BLaER1 (cell line): Measurements from ENCODE around the gene MBNL2.

Source experiments
- H3K27ac ChIP-seq: shearing (Covaris generic); formaldehyde crosslinking; 2 replicates; pipeline ENCODE4 v1.8.1; 2022
- H3K27me3 ChIP-seq: shearing (Covaris generic); formaldehyde crosslinking; 2 replicates; pipeline ENCODE4 v1.8.1; 2022
- H3K36me3 ChIP-seq: shearing (Covaris generic); formaldehyde crosslinking; 2 replicates; pipeline ENCODE4 v1.8.1; 2022
- H3K4me1 ChIP-seq: shearing (Covaris generic); formaldehyde crosslinking; 2 replicates; pipeline ENCODE4 v1.8.1; 2022
- H3K4me2 ChIP-seq: shearing (Covaris generic); formaldehyde crosslinking; 2 replicates; pipeline ENCODE4 v1.8.1; 2022
- H3K4me3 ChIP-seq: shearing (Covaris generic); formaldehyde crosslinking; 2 replicates; pipeline ENCODE4 v1.8.1; 2022
- H3K9ac ChIP-seq: shearing (Covaris generic); formaldehyde crosslinking; 2 replicates; pipeline ENCODE4 v1.8.1; 2022
- H3K9me3 ChIP-seq: shearing (Covaris generic); formaldehyde crosslinking; 2 replicates; pipeline ENCODE4 v1.8.1; 2022
- H4K20me1 ChIP-seq: shearing (Covaris generic); formaldehyde crosslinking; 2 replicates; pipeline ENCODE4 v1.8.1; 2022
- Cebpa-rat ChIP-seq: shearing (Covaris generic); IDR thresholded peaks from 2 replicates; pipeline ENCODE4 v1.8.1; 2022

The MBNL2 gene

DNA sequence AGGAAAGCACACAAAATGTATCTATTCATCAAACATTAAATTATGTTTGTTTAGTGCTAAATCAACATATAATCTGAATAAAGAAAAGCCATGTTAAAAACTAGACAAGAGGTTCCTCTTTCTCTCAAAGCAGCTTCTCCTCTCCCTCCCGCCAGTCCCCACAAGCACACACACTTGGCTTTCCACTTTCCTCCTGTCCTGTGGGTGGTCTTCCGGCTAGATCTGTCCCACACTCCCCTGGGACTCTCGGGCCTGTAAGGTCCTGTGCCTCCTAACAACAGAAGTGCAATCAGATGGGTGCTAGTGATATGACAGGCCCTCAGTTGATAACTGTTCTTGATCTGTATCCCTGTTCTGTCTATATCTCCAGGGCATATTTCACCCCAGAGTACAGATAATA is 166.2 kb downstream of the MBNL2 start:
- peak overlapping the region; percentile 69 for H3K4me2 ChIP-seq
- no peaks in the 10 kb centered on the region for H3K27me3 ChIP-seq
- H3K4me1 ChIP-seq = peaks cover 32% of the 10 kb centered on the region
- H3K36me3 ChIP-seq = peaks cover 14% of the 10 kb centered on the region
- no peak for TF ChIP-seq Cebpa-rat
- H3K4me3 ChIP-seq = no peak overlapping the region
- H4K20me1 ChIP-seq = peaks cover 7% of the 10 kb centered on the region; the same call in 1 of the 2 replicates
- H3K9me3 ChIP-seq = no peaks in the 10 kb centered on the region
- H3K9ac ChIP-seq = no peak overlapping the region
- H3K27ac ChIP-seq = no peak overlapping the region

DNA sequence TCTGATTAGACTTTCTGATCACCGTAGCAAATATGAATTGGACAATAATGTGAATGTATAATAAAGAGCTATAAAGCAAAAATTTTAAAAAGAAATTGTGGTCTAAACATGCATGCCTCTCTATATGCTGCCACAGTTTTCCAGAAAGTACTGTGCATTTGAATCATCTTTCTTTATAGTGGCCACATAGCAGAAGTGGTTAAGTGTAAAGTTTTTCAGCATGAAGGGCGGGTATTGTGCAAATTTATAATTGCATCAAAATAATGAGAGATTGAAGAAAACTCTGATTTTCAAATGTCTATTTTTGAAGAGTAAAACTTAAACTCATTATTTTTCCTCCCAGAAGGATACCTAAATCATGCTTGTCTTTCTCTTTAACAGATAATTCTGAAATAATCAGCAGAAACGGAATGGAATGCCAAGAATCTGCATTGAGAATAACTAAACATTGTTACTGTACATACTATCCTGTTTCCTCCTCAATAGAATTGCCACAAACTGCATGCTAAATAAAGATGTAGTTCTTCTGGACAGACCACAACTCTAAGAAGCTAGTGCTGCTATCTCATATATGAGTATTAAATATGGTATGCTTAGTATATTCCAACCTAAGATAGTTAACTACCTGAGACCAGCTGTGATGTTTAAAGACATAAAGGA is 168.9 kb downstream of the MBNL2 start:
- Histone ChIP-seq H3K36me3 (peaks cover 11% of the 10 kb centered on the region), H3K4me3 (no peak overlapping the region), H4K20me1 (peaks cover 7% of the 10 kb centered on the region; the same call in 1 of the 2 replicates), H3K9me3 (no peaks in the 10 kb centered on the region), H3K4me1 (peaks cover 30% of the 10 kb centered on the region), H3K4me2 (no peak overlapping the region), H3K9ac (no peak overlapping the region), H3K27me3 (no peaks in the 10 kb centered on the region), H3K27ac (no peak overlapping the region)
- no peak for TF ChIP-seq Cebpa-rat

DNA sequence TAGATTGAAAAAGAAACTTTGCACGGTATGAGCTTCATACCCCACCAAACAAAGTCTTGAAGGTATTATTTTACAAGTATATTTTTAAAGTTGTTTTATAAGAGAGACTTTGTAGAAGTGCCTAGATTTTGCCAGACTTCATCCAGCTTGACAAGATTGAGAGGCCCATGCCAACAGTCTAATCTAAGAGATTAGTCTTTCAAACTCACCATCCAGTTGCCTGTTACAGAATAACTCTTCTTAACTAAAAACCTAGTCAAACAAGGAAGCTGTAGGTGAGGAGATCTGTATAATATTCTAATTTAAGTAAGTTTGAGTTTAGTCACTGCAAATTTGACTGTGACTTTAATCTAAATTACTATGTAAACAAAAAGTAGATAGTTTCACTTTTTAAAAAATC is 169.9 kb downstream of the MBNL2 start:
- no peaks in the 10 kb centered on the region for H3K9me3 ChIP-seq
- H3K4me1 ChIP-seq = peaks cover 20% of the 10 kb centered on the region
- H3K27ac ChIP-seq = no peak overlapping the region
- H4K20me1 ChIP-seq = peaks cover 7% of the 10 kb centered on the region; the same call in 1 of the 2 replicates
- H3K4me3 ChIP-seq = no peak overlapping the region
- peaks cover 11% of the 10 kb centered on the region for H3K36me3 ChIP-seq
- H3K27me3 ChIP-seq = no peaks in the 10 kb centered on the region
- H3K9ac ChIP-seq = no peak overlapping the region
- TF ChIP-seq Cebpa-rat = no peak
- no peak overlapping the region for H3K4me2 ChIP-seq

DNA sequence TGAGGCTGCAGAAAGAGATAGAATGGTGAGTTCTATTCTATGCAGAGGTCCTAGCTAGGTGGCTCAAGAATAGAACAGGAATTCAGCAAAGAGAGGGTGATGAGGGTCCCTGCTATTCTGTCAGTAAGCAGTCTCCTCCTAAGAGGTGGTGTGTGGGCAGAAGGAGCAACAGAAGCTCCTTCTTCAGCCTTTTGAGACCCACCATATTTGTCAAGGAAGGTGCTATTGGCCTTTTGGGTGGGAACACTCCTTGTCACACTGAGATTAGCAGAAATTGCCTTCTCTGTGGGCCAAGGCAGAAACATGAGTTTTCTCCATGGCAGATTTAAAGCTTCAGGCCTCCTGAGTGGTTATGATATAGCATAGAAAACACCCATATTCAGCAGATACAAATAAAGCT is 172.4 kb downstream of the MBNL2 start:
- no peak overlapping the region for H3K9ac ChIP-seq
- no peaks in the 10 kb centered on the region for H3K27me3 ChIP-seq
- H4K20me1 ChIP-seq = no peaks in the 10 kb centered on the region
- no peak overlapping the region for H3K27ac ChIP-seq
- H3K4me1 ChIP-seq = no peaks in the 10 kb centered on the region
- no peaks in the 10 kb centered on the region for H3K9me3 ChIP-seq
- TF ChIP-seq Cebpa-rat = no peak
- H3K4me3 ChIP-seq = no peak overlapping the region
- no peak overlapping the region for H3K4me2 ChIP-seq
- H3K36me3 ChIP-seq = peaks cover 11% of the 10 kb centered on the region

DNA sequence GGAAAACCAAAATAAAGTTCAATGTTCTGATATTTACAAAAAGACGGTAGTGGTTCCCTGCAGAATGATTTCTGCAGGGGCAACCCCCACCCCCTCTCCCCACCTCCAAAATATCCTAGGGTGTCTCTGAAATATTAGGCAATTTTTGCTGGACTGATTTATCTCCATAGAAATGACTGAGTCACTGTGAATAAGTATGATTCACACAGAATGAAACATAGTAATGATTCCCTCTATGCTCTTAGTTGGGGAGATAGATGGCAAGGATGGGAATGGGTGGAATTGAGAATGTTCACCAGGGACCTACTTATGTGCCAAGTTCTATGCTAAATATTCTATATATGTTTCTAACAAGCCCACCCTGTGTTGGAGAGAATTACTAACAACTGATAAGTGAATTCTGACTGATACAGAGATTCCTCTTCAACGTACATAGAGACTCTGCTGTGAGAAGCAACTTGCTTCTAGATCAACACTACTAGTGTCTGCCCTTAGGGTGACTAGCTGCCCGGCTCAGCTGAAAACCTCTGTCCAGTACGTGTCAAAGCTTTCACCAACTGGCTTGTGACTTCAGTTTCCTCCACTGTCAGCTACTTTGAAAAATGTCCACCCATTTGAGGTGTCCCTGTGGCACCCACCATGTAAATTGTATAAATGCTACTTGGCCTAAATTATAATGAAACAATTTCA is 173.5 kb downstream of the MBNL2 start:
- Histone ChIP-seq H3K27ac (no peak overlapping the region), H3K4me3 (no peak overlapping the region), H3K36me3 (peaks cover 11% of the 10 kb centered on the region), H3K9ac (no peak overlapping the region), H3K4me1 (no peaks in the 10 kb centered on the region), H4K20me1 (no peaks in the 10 kb centered on the region), H3K9me3 (no peaks in the 10 kb centered on the region), H3K27me3 (no peaks in the 10 kb centered on the region), H3K4me2 (no peak overlapping the region)
- no peak for TF ChIP-seq Cebpa-rat

DNA sequence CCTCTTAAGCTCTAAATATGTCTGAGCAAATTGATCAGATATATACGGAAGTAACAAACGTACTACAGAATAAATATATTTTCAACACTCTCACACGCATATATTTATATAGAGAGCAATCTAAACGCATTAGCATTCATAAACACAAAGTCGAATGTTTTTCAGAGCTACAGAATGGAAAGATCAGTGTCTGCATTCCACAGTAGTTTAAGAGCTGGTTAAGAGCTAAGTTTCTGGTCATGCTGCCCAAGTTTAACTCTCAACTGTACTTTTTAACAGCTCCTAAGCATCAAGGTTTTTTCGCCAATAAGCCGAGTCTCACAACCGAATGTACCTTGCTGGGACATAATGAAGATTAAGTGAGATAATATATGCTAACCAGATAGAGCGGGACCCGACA is 175.1 kb downstream of the MBNL2 start:
- no peak overlapping the region for H3K9ac ChIP-seq
- no peak for TF ChIP-seq Cebpa-rat

DNA sequence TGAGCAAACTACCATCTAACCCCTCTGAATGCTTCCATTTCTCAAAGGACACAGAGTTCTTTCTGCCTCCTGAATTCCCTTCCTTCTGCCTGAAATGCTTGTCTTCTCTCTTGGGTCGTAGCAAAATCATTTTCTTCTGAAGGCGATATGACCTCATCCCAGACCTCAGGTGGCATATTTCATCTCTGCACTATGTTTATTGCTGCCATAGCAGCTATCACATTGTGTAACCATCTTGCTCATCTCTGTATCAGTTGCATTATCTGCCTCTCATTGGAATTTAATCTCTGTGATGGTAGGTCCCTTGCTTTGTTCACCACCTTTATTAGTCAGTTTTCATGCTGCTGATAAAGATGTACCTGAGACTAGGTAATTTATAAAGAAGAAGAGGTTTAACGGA is 179.3 kb downstream of the MBNL2 start:
- no peaks in the 10 kb centered on the region for H3K4me1 ChIP-seq
- TF ChIP-seq Cebpa-rat = no peak
- H3K9me3 ChIP-seq = peaks cover 9% of the 10 kb centered on the region; the same call in 1 of the 2 replicates
- no peak overlapping the region for H3K27ac ChIP-seq
- no peak overlapping the region for H3K4me3 ChIP-seq
- H3K4me2 ChIP-seq = no peak overlapping the region
- H3K9ac ChIP-seq = no peak overlapping the region
- H3K27me3 ChIP-seq = no peaks in the 10 kb centered on the region
- H3K36me3 ChIP-seq = no peaks in the 10 kb centered on the region
- H4K20me1 ChIP-seq = no peaks in the 10 kb centered on the region

More for the DNA sequence above, 175.1 kb downstream of the MBNL2 start:
- H4K20me1 ChIP-seq = no peaks in the 10 kb centered on the region
- no peak overlapping the region for H3K4me2 ChIP-seq
- no peaks in the 10 kb centered on the region for H3K4me1 ChIP-seq
- H3K9me3 ChIP-seq = peaks cover 9% of the 10 kb centered on the region; the same call in 1 of the 2 replicates
- H3K27ac ChIP-seq = no peak overlapping the region
- H3K4me3 ChIP-seq = no peak overlapping the region
- H3K36me3 ChIP-seq = no peaks in the 10 kb centered on the region
- no peaks in the 10 kb centered on the region for H3K27me3 ChIP-seq

DNA sequence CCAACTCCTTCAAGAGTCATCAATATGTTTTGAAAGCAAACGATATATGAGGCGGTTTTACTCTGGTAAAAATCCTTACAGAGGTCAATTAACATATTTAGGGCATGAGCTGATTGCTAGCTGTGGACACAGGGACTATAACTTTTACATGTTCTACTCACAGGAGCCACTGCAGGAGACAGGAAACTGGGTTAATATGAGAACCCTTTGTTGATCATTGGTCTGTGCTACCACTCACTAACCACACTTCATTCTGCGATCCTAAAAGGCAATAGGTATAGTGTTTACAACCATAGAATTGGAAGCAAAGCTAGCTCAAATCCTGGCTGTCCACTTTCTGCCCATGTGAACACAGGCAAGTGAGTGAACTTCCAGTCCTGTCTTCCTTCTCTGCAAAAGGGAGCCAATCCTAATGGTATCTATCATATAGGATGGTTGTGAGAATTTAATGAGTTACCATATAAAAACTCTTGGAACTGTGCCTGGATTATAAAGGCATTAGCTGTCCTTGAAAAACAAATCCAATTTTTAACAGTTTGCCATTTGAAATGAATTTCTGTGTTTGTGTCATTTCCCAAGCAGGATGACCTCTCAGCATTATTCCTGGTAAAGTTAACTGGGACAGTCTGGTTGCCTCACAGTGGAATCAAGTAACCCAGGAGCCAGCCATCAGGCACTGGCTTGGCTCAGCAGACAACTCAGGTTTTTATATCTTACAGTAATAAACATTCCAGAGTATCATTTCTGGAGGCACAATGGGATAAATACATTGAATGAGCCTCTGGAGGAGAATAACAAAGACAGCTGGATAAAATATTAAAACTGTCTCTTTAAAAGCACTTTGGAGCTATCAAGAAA is 182.0 kb downstream of the MBNL2 start:
- no peaks in the 10 kb centered on the region for H3K4me1 ChIP-seq
- H3K9me3 ChIP-seq = peaks cover 9% of the 10 kb centered on the region; the same call in 1 of the 2 replicates
- TF ChIP-seq Cebpa-rat = no peak
- no peak overlapping the region for H3K9ac ChIP-seq
- H3K4me2 ChIP-seq = no peak overlapping the region
- no peaks in the 10 kb centered on the region for H3K27me3 ChIP-seq
- no peak overlapping the region for H3K4me3 ChIP-seq
- H3K36me3 ChIP-seq = no peaks in the 10 kb centered on the region
- no peaks in the 10 kb centered on the region for H4K20me1 ChIP-seq
- H3K27ac ChIP-seq = no peak overlapping the region

DNA sequence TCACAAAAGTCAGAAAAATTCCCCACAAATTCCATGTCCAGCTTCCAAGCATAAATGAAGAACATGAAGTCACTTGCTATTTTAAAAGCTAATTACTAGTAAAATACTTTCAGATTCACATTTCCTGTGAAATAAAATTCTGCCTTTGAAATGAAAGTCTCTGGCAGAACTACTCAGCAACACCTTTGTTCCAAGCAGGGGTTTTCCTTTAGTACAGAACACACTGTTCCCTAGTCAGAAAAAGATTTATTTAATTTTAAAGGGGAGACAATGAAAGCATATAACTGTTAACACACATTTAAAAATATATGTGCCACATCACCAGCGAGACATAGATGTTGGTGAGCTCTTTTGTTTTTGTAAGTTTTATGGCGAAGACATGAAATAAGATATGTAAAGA is 185.4 kb downstream of the MBNL2 start:
- no peaks in the 10 kb centered on the region for H3K36me3 ChIP-seq
- H3K4me3 ChIP-seq = no peak overlapping the region
- no peaks in the 10 kb centered on the region for H4K20me1 ChIP-seq
- no peaks in the 10 kb centered on the region for H3K27me3 ChIP-seq
- no peak for TF ChIP-seq Cebpa-rat
- no peaks in the 10 kb centered on the region for H3K9me3 ChIP-seq
- no peak overlapping the region for H3K27ac ChIP-seq
- no peaks in the 10 kb centered on the region for H3K4me1 ChIP-seq
- H3K9ac ChIP-seq = no peak overlapping the region
- H3K4me2 ChIP-seq = no peak overlapping the region

DNA sequence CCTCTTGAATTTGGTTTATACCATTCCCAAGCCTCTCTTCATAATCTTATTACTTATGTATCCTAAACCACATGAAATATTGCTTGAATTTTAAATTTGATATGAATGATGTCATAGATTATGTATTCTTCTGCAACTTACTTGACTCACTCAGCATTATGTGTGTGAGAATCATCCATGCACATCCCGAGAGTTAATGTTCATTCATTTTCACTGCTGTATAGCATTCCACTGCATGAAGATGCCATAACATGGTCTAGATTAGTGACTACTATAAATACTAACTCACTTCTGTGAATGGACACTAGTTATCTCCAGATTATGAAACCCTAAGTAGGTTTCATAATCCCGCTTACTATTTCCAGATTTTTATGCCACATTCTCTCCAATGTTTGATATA is 186.8 kb downstream of the MBNL2 start:
- Histone ChIP-seq H3K27ac (no peak overlapping the region), H4K20me1 (no peaks in the 10 kb centered on the region), H3K9me3 (no peaks in the 10 kb centered on the region), H3K27me3 (no peaks in the 10 kb centered on the region), H3K36me3 (no peaks in the 10 kb centered on the region), H3K4me2 (no peak overlapping the region), H3K9ac (no peak overlapping the region), H3K4me3 (no peak overlapping the region), H3K4me1 (no peaks in the 10 kb centered on the region)
- TF ChIP-seq Cebpa-rat = no peak
